Activated T-cell treated with anti-CD3 and anti-CD28 coated beads for 48 hours (primary cell): Measurements from ENCODE around the gene PCDHB12.
"Not testable (repeated sequence)": the region's sequence is repeated elsewhere in the genome, so short reads cannot be mapped to it uniquely, and the experiment has no call there.

Source experiments
- DNase-seq: peaks from one replicate; pipeline ENCODE4 v3.0.0-alpha.2; 2020; ENCODE audit warnings: low read depth

The PCDHB12 gene

GRCh38 chr5:141210281-141210680 is 1.8 kb downstream of the PCDHB12 start:
- DNase-seq = not testable (repeated sequence)

- DNase-seq = not testable (repeated sequence)
These were observed 2.3 kb downstream of the PCDHB12 start for GRCh38 chr5:141210849-141211248.

GRCh38 chr5:141213656-141214339 is 5.3 kb downstream of the PCDHB12 start, which contains the start of gene PCDHB13:
TSS of gene PCDHB13 (plus strand) at chr5:141213919. CDS start at chr5:141214124, 205 bp downstream.
- DNase-seq = not testable (repeated sequence)

- DNase-seq = not testable (repeated sequence)
These were observed 6.1 kb downstream of the PCDHB12 start for GRCh38 chr5:141214583-141214982.

- DNase-seq = not testable (repeated sequence)
These were observed 7.0 kb downstream of the PCDHB12 start for GRCh38 chr5:141215504-141215903.

- not testable (repeated sequence) for DNase-seq
These were observed 7.5 kb downstream of the PCDHB12 start for GRCh38 chr5:141216035-141216434.

- no peak for DNase-seq
These were observed 14.7 kb downstream of the PCDHB12 start, which contains the start of gene PCDHB14 for GRCh38 chr5:141223112-141223783. TSS of gene PCDHB14 (plus strand) at chr5:141223343. CDS start at chr5:141223506, 163 bp downstream.

- not testable (repeated sequence) for DNase-seq
These were observed 16.3 kb downstream of the PCDHB12 start for GRCh38 chr5:141224844-141225243.

- not testable (repeated sequence) for DNase-seq
These were observed 16.9 kb downstream of the PCDHB12 start for GRCh38 chr5:141225421-141225820.

GRCh38 chr5:141234109-141234667 is 25.7 kb downstream of the PCDHB12 start:
- no peak for DNase-seq

- not testable (repeated sequence) for DNase-seq
These were observed 27.4 kb downstream of the PCDHB12 start for GRCh38 chr5:141235922-141236321.

- DNase-seq = no peak
These were observed 28.2 kb downstream of the PCDHB12 start for GRCh38 chr5:141236516-141237313.

GRCh38 chr5:141241496-141241895 is 33.0 kb downstream of the PCDHB12 start:
- DNase-seq = no peak

GRCh38 chr5:141245250-141245717 is 36.8 kb downstream of the PCDHB12 start, which contains the start of gene PCDHB15:
TSS of gene PCDHB15 (plus strand) at chr5:141245395. CDS start at chr5:141245579, 184 bp downstream.
- no peak for DNase-seq

- DNase-seq = not testable (repeated sequence)
These were observed 38.5 kb downstream of the PCDHB12 start for GRCh38 chr5:141246971-141247370.

- not testable (repeated sequence) for DNase-seq
These were observed 38.9 kb downstream of the PCDHB12 start for GRCh38 chr5:141247434-141247833.

GRCh38 chr5:141250576-141250975 is 42.1 kb downstream of the PCDHB12 start:
- DNase-seq = no peak

- DNase-seq = no peak
These were observed 49.9 kb downstream of the PCDHB12 start for GRCh38 chr5:141258464-141258863.

- no peak for DNase-seq
These were observed 50.4 kb downstream of the PCDHB12 start for GRCh38 chr5:141258948-141259347.

GRCh38 chr5:141260458-141261237 is 52.1 kb downstream of the PCDHB12 start:
- no peak for DNase-seq

- DNase-seq = no peak
These were observed 52.7 kb downstream of the PCDHB12 start for GRCh38 chr5:141261238-141261546.
